ENCODE data around the gene CCN6. TPM values are rescaled to one million over a fixed set of nuclear protein-coding genes. Genes with fewer than 3 reads are reported as not detected.

CCN6 gene
- total RNA-seq, 1 donor from 2014 or later = not detected

DNA sequence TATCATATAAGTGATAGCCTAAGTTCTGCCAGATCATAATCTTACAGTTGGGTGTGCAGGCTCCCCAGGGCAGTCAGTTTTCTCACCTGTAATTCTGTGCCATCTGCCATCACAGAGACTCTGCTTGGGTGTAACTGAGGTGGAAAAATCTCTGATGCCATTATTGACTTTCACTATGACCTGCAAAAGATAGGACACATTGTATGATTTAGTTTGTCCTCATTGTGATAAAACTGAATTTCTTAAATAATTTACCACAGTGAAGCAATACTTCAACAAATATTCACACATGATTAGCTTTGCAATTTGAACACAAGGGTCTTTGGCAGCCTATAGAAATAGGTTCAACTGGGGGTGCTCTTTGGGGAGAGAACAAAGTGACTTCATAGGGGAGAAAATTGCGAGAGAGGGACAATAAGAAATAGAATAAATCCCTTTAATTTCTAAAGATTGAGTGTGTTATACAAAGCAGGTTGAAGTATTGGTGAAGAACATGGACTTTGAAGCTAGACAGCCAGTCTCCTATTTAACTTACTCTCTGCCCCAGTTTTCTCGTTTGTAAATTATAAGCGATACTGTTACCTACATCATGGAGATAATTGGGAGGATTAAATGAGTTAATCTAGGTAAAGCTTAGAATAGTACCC is 60.8 kb downstream of the CCN6 start:
- no peak for DNase-seq (ENCODE audit: low read depth in 2 of 2)

DNA sequence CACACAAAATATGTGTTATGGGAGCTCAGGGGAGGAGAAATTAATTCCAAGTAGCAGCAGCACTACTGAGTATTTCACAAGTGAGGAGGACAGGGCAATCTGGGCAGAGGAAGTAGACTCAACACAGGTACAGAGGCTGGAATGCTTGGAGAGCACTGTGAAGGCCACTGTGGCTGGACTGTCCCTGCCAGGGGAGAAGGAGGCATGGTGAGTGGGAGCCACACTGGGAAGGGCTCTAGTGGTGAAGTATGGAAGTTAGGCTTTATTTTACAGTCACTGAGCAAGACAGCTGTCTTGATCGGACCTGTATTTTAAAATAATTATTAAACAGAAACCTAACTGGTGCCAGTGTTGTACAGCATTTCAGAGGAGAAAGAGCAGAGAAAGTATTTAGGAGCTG is 62.3 kb downstream of the CCN6 start:
- DNase-seq (ENCODE audit: low read depth in 2 of 2) = no peak

DNA sequence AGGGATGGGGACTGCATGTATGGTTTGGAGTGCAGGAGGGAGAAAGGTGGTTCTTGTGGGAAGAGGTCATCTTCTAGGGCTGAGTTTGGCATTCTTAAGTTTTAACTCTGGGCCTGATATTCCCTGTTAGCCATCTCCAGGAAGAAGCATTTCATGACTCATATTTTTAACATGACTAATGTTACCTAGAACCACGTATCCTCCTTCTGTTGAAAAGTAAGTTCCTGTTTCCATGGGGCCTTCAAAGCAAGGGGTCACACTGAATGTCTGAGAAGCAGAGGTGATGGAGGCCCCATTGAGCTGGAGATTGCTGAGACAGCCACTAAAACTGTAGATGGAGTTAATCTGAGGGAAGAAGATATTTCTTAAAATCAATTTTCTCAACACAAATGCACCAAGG is 63.6 kb downstream of the CCN6 start:
- peak in 1 of 2 donors; percentile 69 for DNase-seq (ENCODE audit: low read depth in 2 of 2)

DNA sequence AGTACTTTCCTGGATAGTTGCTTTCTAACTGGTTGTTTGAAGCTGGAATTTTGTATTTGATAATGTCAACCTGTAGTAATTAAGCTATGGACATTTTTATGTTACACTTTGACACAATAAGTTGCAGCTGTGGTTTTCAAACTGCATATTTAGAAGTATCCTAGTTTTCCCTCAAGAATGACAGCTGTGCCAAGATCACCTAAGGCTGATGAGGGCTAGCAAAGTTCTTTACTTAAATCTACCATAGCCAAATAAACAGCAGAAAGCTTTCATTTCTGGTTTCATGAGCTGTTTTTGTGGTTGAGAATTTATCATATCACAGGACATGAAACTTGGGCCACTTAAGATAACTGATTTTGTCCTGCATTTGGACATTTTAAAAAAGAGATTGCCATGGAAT is 64.1 kb downstream of the CCN6 start:
- no peak for DNase-seq (ENCODE audit: low read depth in 2 of 2)

Other genes with a start within 250 kb of the CCN6 start
- 75.2 and 77.5 TPM in 2 replicates for gene FYN, start 180.7 kb upstream of the CCN6 start, total RNA-seq
- gene TUBE1, start 33.4 kb downstream of the CCN6 start, total RNA-seq = 8.5 and 8.7 TPM in 2 replicates
- gene FAM229B, start 33.5 kb downstream of the CCN6 start, total RNA-seq = 6.4 and 7.0 TPM in 2 replicates
- 497 and 606 TPM in 2 replicates for gene LAMA4, start 200.5 kb downstream of the CCN6 start, total RNA-seq

Measured in dermis microvascular lymphatic vessel endothelial cell (primary cell).